8988T (cell line): ENCODE measurements around the gene GREB1.

ENCODE experiments used
- DNase-seq: peaks from one replicate; pipeline ENCODE4 v3.0.0; 2011

The GREB1 gene

GRCh38 chr2:11533278-11534070, at the start of gene GREB1:
Gene GREB1, plus strand, starts transcription at chr2:11534045. Its CDS starts 22,570 bp downstream, at chr2:11556615.
- no peak for DNase-seq

- no peak for DNase-seq
Measured at GRCh38 chr2:11488809-11489208, 45.0 kb upstream of the GREB1 start.

GRCh38 chr2:11490194-11490593, 43.7 kb upstream of the GREB1 start:
- DNase-seq, result no peak

- no peak for DNase-seq
Measured at GRCh38 chr2:11491348-11491933, 42.4 kb upstream of the GREB1 start.

GRCh38 chr2:11492244-11492643, 41.6 kb upstream of the GREB1 start:
- DNase-seq, result no peak

- no peak for DNase-seq
Measured at GRCh38 chr2:11492720-11493119, 41.1 kb upstream of the GREB1 start.

- DNase-seq, result no peak
Measured at GRCh38 chr2:11493282-11493681, 40.6 kb upstream of the GREB1 start.

- no peak for DNase-seq
Measured at GRCh38 chr2:11494310-11494709, 39.5 kb upstream of the GREB1 start.

GRCh38 chr2:11495844-11496681, 37.8 kb upstream of the GREB1 start:
- DNase-seq, result no peak

GRCh38 chr2:11498543-11499034, 35.3 kb upstream of the GREB1 start:
- no peak for DNase-seq

GRCh38 chr2:11499081-11499743, 34.6 kb upstream of the GREB1 start:
- DNase-seq, result no peak

GRCh38 chr2:11500702-11501303, 33.0 kb upstream of the GREB1 start:
- DNase-seq, result no peak

- DNase-seq, result no peak
Measured at GRCh38 chr2:11502740-11503292, 31.0 kb upstream of the GREB1 start.

GRCh38 chr2:11503354-11503927, 30.4 kb upstream of the GREB1 start:
- DNase-seq, result no peak

- DNase-seq, result no peak
Measured at GRCh38 chr2:11505652-11506610, 27.9 kb upstream of the GREB1 start.

GRCh38 chr2:11506611-11506969, 27.3 kb upstream of the GREB1 start:
- DNase-seq, result no peak

GRCh38 chr2:11507517-11507916, 26.3 kb upstream of the GREB1 start:
- DNase-seq, result no peak

GRCh38 chr2:11508279-11508678, 25.6 kb upstream of the GREB1 start:
- no peak for DNase-seq

- no peak for DNase-seq
Measured at GRCh38 chr2:11509657-11510360, 24.0 kb upstream of the GREB1 start.

GRCh38 chr2:11512431-11512830, 21.4 kb upstream of the GREB1 start:
- DNase-seq, result no peak
